GM19035 (cell line): ENCODE measurements around the gene SCNN1A.
"Not testable (repeated sequence)": the region's sequence is repeated elsewhere in the genome, so short reads cannot be mapped to it uniquely, and the experiment has no call there.

Experiments
- ATAC-seq: cut with Tn5 transposase; IDR thresholded peaks from one replicate; pipeline ENCODE4 v1.9.1; 2021; ENCODE audit not compliant: unreplicated experiment

Gene SCNN1A

GRCh38 chr12:6351622-6352021 is 23.7 kb downstream of the SCNN1A start:
- ATAC-seq = no peak

- no peak for ATAC-seq
Observed at GRCh38 chr12:6347367-6348338, 27.7 kb downstream of the SCNN1A start.

- no peak for ATAC-seq
Observed at GRCh38 chr12:6346942-6347341, 28.4 kb downstream of the SCNN1A start.

DNA sequence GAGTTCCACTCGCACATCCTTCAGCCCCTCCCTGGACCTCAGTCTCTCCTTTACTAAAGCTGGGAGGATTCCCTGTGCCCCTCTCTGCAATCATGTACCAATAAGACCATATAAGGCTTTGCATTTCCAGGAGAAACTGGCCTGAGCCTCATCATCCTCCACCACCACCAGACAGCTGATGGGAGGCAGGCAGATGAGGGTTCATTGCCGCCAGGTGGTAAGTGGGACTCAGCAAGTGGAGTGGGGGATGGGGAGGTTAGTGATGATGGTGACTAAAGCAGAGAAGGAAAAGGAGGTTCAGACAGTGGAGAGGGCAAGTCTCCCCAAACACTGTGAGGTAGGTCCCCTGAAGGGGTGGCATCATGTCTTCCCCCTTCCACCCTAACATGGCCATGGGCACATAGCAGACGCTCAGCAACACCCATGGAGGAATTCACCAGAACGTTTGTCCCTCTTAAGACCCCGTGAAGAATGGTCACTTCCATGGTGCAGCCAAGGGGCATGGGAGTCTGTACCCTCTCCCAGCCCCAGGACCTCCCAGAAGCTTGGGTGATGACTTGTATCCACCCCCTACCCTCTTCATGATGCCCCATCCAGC is 29.0 kb downstream of the SCNN1A start:
- ATAC-seq = no peak

GRCh38 chr12:6345319-6346091 is 29.9 kb downstream of the SCNN1A start:
- no peak for ATAC-seq

DNA sequence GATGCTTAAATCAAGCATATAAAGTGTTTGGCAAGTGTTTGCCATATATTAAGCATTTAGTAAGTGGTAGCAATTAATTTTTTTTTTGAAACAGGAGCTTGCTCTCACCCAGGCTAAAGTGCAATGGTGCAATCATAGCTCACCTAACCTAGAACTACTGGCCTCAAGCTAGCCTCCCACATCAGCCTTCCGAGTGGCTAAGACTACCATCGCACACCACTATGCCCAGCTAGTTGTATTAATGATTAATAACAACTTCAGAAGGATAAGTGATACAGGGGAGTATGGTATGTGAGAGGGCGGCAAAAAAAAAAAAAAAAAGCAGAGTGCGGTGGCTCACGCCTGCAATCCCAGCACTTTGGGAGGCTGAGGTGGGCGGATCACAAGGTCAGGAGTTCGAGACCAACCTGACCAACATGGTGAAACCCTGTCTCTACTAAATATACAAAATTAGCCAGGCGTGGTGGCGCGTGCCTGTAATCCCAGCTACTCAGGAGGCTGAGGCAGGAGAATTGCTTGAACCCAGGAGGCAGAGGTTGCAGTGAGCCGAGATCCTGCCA is 31.2 kb downstream of the SCNN1A start:
- ATAC-seq = not testable (repeated sequence)

DNA sequence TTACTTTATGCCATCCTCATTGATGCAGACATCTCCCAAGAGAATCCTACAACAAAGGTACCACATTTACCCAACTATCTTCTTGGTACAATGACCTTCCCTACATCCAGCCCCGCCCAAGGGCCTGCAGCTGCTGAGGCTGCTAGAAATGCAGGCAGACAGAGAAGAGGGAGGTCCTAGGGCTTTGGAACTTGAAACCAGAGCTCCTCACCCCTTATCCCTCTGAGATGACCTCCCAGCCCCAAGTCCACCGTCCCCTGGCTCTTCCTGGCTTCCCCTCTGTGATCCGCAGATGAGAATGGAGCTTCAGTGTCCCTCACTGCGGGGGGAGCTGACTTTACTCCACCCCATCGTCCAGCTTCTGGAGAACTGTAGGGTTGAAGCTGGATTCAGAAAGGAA is 31.8 kb downstream of the SCNN1A start:
- no peak for ATAC-seq

DNA sequence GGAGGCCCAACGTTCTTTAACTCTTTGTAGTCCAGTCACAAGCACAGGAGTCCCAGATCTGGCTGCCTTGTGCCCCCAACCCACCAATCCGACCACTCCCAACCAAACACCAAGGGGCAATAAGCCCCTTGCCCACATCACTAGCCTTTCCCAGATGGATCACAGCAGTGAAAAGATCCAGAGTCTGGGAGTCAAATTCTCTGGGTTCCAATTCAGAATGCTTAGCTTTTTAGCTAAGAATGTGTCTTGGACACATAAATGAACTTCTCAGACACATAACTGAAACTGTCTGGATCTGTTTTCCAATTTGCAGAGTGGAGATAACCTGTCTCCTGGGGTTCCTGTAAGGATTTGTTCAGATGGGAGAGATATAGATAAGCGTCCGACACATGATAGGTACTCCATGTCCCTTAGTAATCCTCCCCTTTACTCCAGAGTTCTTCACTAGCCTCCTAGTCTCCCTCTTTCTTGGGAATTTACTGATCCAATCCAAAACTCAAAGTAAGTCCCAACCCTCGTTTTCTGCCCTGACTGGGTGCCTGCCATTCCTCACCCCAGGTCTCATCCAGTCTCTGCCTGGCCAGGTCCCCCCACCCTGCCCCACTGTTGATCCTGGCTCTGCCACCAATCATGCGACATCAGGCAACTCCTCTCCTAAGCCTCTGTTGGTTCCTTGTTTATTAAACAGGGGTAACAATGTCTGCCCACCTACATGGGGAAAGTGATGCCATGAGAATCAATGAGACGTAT is 33.0 kb downstream of the SCNN1A start:
- no peak for ATAC-seq

GRCh38 chr12:6341417-6342139 is 33.8 kb downstream of the SCNN1A start, which contains the start of gene TNFRSF1A:
TNFRSF1A (minus strand) TSS chr12:6342076; CDS start chr12:6341814, 262 bp downstream.
- ATAC-seq = no peak

DNA sequence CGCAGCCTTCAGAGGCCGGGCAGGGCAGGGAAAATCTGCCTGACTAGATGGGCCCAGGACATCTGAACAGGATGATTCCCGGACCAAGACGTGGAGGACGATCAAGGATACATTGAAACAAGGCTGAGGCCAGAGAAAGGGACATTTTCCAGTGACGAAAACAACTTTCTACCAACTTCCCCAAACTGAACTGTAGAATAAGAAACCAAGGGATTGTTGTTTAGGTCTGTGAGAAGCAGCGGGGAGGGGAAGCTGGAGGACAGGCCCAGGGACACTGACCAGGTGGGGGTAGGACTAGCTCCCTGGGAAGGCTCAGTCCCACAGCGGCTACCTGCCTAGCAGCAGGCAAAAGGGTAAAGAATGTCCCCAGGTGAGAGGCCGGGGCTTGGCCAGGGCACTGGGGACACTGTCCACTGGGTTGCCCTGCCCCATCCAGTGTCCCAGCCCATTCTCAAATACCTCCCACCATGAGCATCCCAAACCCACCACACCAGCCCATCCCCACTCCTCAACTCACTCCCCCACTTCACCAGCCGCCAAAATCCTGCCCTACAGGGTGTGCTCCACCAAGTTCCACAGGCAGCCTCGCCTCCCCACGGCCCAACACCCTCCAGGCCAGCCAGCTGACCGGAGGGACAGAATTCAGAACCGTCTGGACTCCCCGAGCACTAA is 34.5 kb downstream of the SCNN1A start:
- no peak for ATAC-seq

- no peak for ATAC-seq
Observed at GRCh38 chr12:6340032-6340638, 35.2 kb downstream of the SCNN1A start.

GRCh38 chr12:6338955-6339354 is 36.4 kb downstream of the SCNN1A start:
- no peak for ATAC-seq

GRCh38 chr12:6338536-6338935 is 36.8 kb downstream of the SCNN1A start:
- ATAC-seq = not testable (repeated sequence)

- no peak for ATAC-seq
Observed at GRCh38 chr12:6337958-6338433, 37.4 kb downstream of the SCNN1A start.

DNA sequence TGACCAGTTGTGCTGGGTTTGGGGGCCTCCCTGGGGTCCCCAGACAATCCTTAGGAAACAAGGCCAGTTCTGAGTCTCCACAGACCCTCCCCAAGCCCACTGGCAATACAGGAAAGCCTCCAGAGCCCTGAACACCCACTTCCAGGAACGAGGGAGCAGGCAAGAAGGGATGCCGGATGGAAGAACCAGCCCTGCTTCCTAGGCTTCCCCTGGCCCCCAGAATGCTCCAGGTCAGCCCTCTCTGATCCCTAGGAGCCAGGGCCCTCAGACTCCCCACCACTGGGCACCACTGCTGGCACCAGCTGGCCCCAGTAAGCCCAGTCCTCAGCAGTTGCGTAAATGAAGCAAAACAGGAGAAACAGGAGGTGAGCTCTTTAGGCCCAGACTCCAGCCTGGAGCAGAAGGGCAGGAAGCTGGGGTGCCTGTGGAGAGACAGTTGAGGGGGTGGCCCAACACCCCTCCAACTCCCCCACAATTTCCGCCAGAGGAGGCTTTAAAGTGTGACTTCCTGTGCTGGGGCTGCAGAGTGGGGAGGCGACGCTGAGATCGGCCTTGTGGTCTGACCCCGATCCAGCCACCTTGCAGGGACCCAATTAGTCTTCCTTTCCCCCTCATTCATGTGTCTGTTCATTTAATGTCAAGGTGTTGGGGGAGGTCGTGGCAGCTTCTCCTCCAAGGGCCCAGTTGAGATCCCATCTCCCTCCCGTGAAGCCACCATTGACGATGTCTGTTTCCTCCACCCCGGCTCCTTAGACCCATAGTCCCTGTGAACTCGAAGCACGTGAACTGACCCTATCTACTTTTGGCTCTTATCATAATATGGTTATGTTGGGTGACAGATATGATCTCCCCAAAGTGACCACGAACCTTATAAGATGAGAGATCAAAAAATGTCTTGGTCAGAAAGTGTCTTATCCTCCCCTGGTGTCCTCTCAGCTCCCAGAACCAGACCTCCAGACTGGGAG is 38.2 kb downstream of the SCNN1A start:
- ATAC-seq = no peak

GRCh38 chr12:6336079-6336888 is 39.1 kb downstream of the SCNN1A start:
- ATAC-seq = no peak
